Pancreas (tissue), 10 donors: ENCODE results near the gene TOR2A. TPM values are rescaled to one million over a fixed set of nuclear protein-coding genes. Genes with fewer than 3 reads are reported as not detected.

ENCODE experiments used
- ATAC-seq, 4 donors: fragments of 200-7000 bp; cut with Tn5 transposase; one replicate each; pipeline versions ENCODE4 v1.8.0 to v1.9.1; 2020; ENCODE audit warnings: mild to moderate bottlenecking in 4 of 4, moderate library complexity in 4 of 4
- DNase-seq, 6 donors: peaks; one replicate each; pipeline ENCODE4 v3.0.0-alpha.2; 2020
- FAIRE-seq: peaks from 2 replicates; lab custom pipeline; 2012; peaks lifted over from hg19 to GRCh38; lab: Jason Lieb, UNC
- H3K27ac ChIP-seq, 4 donors: fragments of 200-600 bp; sonication (generic); 1 replicate in 3 of 4; 2 replicates in 1 of 4; pipeline versions ENCODE4 v1.5.0 to v1.8.0; 2020
- H3K27me3 ChIP-seq, 4 donors: fragments of 200-600 bp; one replicate each; pipeline ENCODE4 v1.8.0; 2021
- H3K36me3 ChIP-seq, 3 donors: fragments of 200-600 bp; sonication (generic) in 1 of 3; one replicate each; pipeline versions ENCODE4 v1.5.0 to v1.8.0; 2020 to 2021
- H3K4me1 ChIP-seq, 3 donors: fragments of 200-600 bp; one replicate each; pipeline ENCODE4 v1.8.0; 2021
- H3K4me3 ChIP-seq, 4 donors: fragments of 200-600 bp; sonication (generic) in 2 of 4; one replicate each; pipeline versions ENCODE4 v1.5.0 to v1.8.0; 2020 to 2021
- H3K9me3 ChIP-seq, 4 donors: fragments of 200-600 bp; one replicate each; pipeline ENCODE4 v1.8.0; 2021
- WGBS, 2 donors: extraction: QIAGEN DNeasy Blood & Tissue Kit; methylation state at CpG; one replicate each; pipeline ENCODE4 v1.1.7; 2013; 5-methylcytosine and 5-hydroxymethylcytosine counted together
- intact Hi-C, 3 donors: fragments of 100-400 bp; cut with DNase I; formaldehyde crosslinking; loops; one replicate each; pipeline versions ENCODE4 v1.11.1 to v1.14.2; 2022
- polyA plus RNA-seq, 2 donors: library from polyadenylated mRNA; stranded (reverse); fragments of 200-250 nt; gene quantifications; one replicate each; pipeline ENCODE4 v1.2.3, GENCODE V29; 2013
- total RNA-seq, 6 donors: library from RNA; stranded (reverse); fragmentation: NEBNext Ultra II Directional in 4 of 6; extraction: Animal tissue kit (Norgen Biotek cat#: 25700) in 4 of 6; gene quantifications; one replicate each; pipeline versions ENCODE4 v1.2.1 to v1.2.4, GENCODE V29; 2021 to 2023
- TF ChIP-seq, protein P1 (sequence below), 4 donors: fragments of 200-600 bp; sonication (generic) in 3 of 4; IDR thresholded peaks; one replicate each; pipeline versions ENCODE4 v1.5.0 to v1.8.0; 2021; ENCODE audit warnings: antibody characterized with exemption in 4 of 4
- donor health status: healthy with polysubstance abuse.
- donor health status: DM: no; HTN: no; CAD: no; lungs with moderate emphysema.
- donor health status: DM: no; HTN: no; CAD: no.
- donor health status: control.
- donor health status: control.
- donor health status: Bipolar disorder and iron deficiency.
- donor health status: DM: yes; HTN: yes; CAD: no.
- donor health status: DM: no; HTN: no; CAD: no.
- donor health status: DM: no; HTN: no; CAD: no.
- donor health status: DM: yes; HTN: yes; CAD: no.

Gene TOR2A
- total and polyA plus RNA-seq, 8 donors: 4.2 to 17.5 (median 6.1) TPM

- Histone ChIP-seq H3K36me3 (no peaks in the 10 kb centered on the region), H3K27ac (no peak overlapping the region), H3K4me3 (no peak overlapping the region), H3K4me1 (peaks cover 0 to 14% (median 13%) of the 10 kb centered on the region in 3 donors), H3K27me3 (no peaks in the 10 kb centered on the region), H3K9me3 (no peaks in the 10 kb centered on the region)
- DNase-seq (peak in 1 of 6 donors; percentile 66), ATAC-seq (no peak), FAIRE-seq (no peak)
- WGBS, 2 donors: 92 to 93% methylated on average over 6 to 11 of the region's 11 CpGs
- TF ChIP-seq, protein P1, sequence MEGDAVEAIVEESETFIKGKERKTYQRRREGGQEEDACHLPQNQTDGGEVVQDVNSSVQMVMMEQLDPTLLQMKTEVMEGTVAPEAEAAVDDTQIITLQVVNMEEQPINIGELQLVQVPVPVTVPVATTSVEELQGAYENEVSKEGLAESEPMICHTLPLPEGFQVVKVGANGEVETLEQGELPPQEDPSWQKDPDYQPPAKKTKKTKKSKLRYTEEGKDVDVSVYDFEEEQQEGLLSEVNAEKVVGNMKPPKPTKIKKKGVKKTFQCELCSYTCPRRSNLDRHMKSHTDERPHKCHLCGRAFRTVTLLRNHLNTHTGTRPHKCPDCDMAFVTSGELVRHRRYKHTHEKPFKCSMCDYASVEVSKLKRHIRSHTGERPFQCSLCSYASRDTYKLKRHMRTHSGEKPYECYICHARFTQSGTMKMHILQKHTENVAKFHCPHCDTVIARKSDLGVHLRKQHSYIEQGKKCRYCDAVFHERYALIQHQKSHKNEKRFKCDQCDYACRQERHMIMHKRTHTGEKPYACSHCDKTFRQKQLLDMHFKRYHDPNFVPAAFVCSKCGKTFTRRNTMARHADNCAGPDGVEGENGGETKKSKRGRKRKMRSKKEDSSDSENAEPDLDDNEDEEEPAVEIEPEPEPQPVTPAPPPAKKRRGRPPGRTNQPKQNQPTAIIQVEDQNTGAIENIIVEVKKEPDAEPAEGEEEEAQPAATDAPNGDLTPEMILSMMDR (IDR thresholded peaks at IDR 0.05): no peak
- intact Hi-C loops: no loop called here
Observed at GRCh38 chr9:127711831-127712274, 23.2 kb downstream of the TOR2A start.

GRCh38 chr9:127711226-127711701, 23.8 kb downstream of the TOR2A start:
- no peak overlapping the region for H3K4me3 ChIP-seq
- peak in 1 of 6 donors; percentile 52 for DNase-seq
- FAIRE-seq: no peak
- whole genome bisulfite sequencing, 2 donors: 83 to 84% methylated on average over 9 of the region's 9 CpGs
- no peaks in the 10 kb centered on the region for H3K36me3 ChIP-seq
- no peak for ATAC-seq
- no peaks in the 10 kb centered on the region for H3K9me3 ChIP-seq
- no peaks in the 10 kb centered on the region for H3K27me3 ChIP-seq
- H3K4me1 ChIP-seq: peaks cover 0 to 12% (median 11%) of the 10 kb centered on the region in 3 donors
- TF ChIP-seq, protein P1 (IDR thresholded peaks at IDR 0.05): no peak
- no peak overlapping the region for H3K27ac ChIP-seq
- intact Hi-C loops: no loop called here

DNA sequence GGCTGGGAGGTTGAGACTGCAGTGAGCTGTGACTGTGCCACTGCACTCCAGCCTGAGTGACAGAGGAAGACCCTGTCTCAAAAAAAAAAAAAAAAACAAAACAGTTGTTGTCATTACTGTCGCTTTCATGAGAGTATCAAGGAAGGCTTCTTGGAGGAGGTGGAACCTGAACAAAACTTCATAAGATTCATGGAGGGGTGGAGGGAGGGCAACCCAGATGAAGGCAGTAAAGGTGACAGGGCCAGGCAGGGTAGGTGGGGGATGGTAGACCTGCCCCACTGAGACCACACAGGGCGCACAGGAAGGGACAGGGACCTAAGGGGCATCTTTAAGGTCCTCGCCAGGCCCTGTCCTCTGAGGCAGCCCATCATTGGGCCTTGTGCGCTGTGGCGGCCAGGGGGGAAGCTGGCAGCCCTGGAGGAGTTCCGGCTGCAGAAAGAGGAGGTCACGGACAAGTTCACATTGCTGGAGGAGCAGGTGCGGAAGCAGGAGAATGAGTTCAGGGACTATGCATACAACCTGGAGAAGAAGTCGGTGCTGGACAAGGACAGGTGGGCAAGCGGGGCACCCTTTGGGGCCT, 24.8 kb downstream of the TOR2A start:
- H3K27ac ChIP-seq: no peak overlapping the region
- 92% methylated on average over 10 of the region's 10 CpGs for WGBS, 2 donors
- ATAC-seq (no peak), DNase-seq (peak in 1 of 6 donors; percentile 33), FAIRE-seq (no peak)
- no peaks in the 10 kb centered on the region for H3K27me3 ChIP-seq
- no peaks in the 10 kb centered on the region for H3K36me3 ChIP-seq
- no peaks in the 10 kb centered on the region for H3K9me3 ChIP-seq
- no peak overlapping the region for H3K4me3 ChIP-seq
- peaks cover 0 to 15% (median 8%) of the 10 kb centered on the region in 3 donors for H3K4me1 ChIP-seq
- intact Hi-C loops: no loop called here
- TF ChIP-seq, protein P1 (IDR thresholded peaks at IDR 0.05): no peak

DNA sequence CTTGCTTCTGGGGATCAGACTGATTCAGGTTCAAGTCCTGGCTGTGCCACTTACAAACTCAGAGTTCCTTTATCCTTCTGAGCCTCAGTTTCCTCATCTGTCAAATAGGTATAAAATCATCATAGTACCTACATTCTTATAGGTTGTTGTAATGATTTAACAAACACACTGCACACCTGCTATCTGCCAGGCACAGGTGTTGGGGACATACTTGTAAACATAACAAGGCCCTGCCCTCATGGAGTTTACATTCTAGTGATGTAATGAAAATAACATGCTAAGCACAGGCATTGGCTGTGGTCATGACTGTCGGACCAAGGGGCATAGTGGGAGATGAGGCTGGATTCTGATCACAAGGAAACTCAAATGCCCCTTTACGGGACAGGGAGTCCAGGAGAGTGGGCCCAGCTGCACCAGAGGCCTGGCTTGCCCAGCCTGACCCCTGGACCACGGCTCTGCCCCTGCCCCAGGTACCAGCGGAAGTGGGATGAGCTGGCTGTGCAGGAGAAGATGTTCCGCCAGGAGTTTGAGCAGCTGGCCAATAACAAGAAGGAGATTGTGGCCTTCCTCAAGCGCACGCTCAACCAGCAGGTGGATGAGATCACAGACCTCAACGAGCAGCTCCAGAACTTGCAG, 26.0 kb downstream of the TOR2A start:
- H3K36me3 ChIP-seq: no peaks in the 10 kb centered on the region
- no peaks in the 10 kb centered on the region for H3K27me3 ChIP-seq
- ATAC-seq: no peak
- no peak overlapping the region for H3K4me3 ChIP-seq
- no peak overlapping the region for H3K27ac ChIP-seq
- DNase-seq: peak in 1 of 6 donors; percentile 30
- intact Hi-C loops: no loop called here
- 94 to 99% methylated on average over 8 of the region's 8 CpGs for WGBS, 2 donors
- H3K9me3 ChIP-seq: no peaks in the 10 kb centered on the region
- H3K4me1 ChIP-seq: peaks cover 0 to 10% (median 2%) of the 10 kb centered on the region in 3 donors
- TF ChIP-seq, protein P1 (IDR thresholded peaks at IDR 0.05): no peak
- no peak for FAIRE-seq

- FAIRE-seq (no peak), DNase-seq (peak in 1 of 6 donors; percentile 40), ATAC-seq (no peak)
- Histone ChIP-seq H3K27ac (no peak overlapping the region), H3K36me3 (no peaks in the 10 kb centered on the region), H3K4me1 (peaks cover 0 to 10% (median 0%) of the 10 kb centered on the region in 3 donors), H3K9me3 (no peaks in the 10 kb centered on the region), H3K4me3 (no peak overlapping the region), H3K27me3 (no peaks in the 10 kb centered on the region)
- WGBS, 2 donors: 51 to 58% methylated on average over 5 of the region's 5 CpGs
- TF ChIP-seq, protein P1 (IDR thresholded peaks at IDR 0.05): no peak
- intact Hi-C loops: no loop called here
Observed at GRCh38 chr9:127707766-127708165, 27.3 kb downstream of the TOR2A start.
